HG03060 (cell line): Measurements from ENCODE around the gene SPECC1.

Experiments
- ATAC-seq: cut with Tn5 transposase; IDR thresholded peaks from one replicate; pipeline ENCODE4 v1.9.1; 2021; ENCODE audit warnings: low read depth, moderate number of reproducible peaks; ENCODE audit not compliant: unreplicated experiment

The SPECC1 gene

DNA sequence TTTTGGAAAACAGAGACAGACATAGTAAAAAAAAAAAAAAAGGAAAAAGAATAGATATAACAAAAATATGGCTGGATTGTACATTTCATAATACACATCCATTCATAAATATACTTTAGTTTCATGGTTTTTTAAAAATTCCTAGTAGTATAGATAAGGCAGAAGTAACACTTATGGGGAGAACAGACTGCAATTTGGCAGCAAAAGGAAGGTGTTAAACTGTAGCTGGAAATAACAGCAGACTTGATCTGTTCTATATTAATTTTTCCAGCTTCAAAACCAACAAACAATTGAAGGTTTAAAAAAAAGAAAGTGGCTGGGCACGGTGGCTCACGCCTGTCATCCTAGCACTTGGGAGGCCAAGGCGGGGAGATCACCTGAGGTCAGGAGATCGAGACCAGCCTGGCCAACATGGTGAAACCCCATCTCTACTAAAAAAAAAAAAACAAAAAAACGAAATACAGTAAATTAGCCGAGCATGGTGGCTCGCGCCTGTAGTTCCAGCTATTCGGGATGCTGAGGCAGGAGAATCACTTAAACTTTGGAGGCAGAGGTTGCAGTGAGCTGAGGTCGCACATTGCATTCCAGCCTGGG is 191.8 kb downstream of the SPECC1 start:
- ATAC-seq = no peak

DNA sequence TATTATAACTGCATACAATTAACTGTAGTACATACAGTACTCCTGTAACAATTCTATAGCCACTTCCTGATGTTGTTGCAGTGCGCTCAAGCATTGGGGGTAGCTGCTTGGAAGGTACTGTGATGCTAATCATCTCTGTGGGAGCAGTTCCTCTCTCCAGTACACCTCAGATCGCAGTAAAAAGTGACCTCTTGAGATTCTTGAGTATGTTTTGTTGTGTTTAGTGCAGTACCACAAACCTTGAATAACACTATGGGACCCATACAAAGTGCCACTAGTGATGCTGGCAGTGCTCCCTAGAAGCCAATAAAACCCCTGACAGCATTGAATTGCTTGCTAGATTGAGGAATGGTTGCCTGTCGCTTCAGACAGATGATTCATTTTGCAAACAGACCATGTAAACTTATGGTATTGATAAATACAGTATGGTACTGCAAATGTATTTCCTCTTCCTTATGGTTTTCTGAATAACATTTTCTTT is 193.0 kb downstream of the SPECC1 start:
- ATAC-seq = no peak

DNA sequence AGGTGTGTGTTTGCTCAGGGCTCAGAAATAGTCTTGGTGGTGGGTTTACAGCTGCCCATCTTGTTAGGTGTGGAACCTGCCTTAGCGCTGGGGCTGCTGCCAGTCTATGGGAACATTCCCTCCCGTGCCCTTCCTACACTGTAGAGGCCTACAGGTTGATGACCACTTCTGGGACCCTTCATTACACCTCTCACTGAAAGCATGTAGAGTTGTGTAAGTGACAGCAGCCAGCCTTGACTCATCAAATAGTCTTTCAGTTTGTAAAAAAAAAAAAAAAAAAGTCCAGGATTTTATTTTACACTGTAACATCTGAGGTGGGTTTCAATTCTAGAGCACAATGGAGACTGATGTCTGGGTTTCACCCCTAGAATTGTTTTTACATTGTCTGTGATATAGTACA is 193.9 kb downstream of the SPECC1 start:
- no peak for ATAC-seq

DNA sequence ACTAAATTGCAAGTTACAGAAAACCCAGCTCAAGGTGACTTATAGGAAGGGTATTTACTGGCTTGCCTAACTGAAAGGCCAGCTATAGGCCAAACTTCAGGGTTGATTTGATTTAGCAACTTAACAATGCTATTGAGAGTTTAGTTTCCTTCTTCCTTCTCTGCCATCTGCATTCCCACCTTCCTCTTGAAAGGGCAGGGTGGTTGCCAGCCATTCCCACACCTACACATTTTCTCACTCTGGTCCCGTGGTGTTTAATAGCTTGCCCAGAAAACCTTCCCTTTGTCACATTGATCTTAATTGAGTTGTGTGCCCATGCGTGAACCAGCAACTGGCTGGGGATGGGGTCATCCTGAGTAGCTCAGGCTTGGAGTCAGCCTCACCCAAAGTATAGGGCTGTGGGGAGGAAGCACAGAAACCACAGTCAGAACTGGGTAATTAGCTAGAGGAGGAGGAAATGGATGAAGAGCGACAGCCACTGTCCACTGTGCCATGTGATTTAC is 194.7 kb downstream of the SPECC1 start:
- no peak for ATAC-seq

DNA sequence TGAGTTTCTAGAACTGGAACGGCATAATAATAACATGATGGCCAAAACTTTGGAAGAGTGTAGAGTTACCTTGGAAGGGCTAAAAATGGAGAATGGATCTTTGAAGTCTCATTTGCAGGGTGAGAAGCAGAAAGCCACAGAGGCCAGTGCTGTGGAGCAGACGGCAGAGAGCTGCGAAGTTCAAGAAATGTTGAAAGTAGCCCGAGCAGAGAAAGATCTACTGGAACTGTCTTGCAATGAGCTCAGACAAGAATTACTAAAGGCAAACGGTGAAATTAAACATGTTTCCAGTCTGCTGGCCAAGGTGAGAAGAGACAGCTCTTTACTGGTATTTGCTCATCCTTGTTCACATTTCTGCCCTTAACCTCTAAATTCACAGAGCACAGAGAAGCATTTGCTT is 196.4 kb downstream of the SPECC1 start:
- ATAC-seq = no peak

DNA sequence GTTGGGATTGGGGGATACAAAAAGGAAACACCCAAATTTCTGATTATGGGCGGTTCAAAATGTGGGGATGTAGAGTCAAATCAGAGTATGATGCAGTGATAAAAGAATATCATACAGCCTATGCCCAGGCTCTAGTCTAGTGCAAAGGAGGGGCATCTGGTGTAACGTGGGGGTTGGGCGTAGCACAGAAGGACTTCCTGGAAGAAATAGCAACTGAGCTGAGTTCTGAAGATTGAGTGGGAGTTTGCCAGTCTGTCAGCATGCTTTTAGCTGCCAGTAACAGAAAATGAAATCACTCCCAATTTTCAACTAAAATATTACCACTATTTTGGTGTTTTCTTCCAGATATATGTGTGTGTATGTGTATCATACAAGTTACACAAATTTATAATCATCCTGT is 196.9 kb downstream of the SPECC1 start:
- ATAC-seq = no peak

DNA sequence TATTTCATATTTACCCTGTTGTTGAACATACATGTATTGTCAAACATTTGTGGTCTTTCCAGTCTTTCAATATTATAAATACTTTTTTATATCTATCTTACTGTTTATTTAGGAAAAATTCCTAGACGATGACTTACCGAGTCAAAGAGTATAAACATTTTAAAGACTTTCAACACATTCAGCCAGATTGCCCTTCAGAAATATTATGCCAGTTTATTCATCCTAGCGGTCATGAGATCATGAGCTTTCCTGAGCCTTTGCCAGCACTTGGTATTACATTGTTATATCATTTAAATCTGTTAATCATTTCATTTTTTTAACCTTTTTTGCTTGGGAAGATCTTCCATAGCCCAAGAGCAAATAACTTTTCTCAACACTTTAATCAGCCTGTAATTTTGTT is 197.4 kb downstream of the SPECC1 start:
- ATAC-seq = no peak

DNA sequence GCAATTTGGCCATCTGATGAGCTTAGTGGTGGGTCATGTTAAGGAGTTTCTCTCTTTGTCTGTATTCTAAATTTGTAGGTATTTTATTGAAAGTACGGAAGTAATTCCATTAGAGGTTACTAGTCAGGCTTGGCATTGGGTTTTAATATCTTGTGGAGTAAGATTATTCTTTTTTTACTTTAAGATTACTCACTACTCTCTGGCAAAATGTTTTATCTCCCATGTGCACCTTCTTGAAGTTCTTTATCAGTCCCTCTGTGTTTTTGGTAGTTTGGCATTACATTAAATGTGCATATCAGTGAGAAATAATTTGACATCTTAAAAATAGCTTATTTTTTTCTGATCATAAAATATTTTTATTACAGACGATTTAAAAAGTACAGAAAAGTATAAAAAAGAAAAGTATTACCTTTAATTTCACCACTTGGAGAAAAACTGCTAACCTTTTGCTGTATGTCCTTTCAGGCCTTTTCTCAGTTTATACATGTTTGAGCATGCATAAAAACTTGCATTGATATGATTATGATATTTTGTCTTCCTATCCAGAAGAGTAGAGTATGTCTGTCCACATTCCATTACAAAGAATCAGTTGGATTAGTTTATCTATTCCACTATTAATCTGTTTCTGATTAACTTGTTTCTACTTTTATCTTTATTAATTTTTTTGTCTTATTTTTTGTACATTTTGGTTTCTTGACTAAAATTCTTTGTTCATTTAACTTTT is 198.3 kb downstream of the SPECC1 start:
- no peak for ATAC-seq

DNA sequence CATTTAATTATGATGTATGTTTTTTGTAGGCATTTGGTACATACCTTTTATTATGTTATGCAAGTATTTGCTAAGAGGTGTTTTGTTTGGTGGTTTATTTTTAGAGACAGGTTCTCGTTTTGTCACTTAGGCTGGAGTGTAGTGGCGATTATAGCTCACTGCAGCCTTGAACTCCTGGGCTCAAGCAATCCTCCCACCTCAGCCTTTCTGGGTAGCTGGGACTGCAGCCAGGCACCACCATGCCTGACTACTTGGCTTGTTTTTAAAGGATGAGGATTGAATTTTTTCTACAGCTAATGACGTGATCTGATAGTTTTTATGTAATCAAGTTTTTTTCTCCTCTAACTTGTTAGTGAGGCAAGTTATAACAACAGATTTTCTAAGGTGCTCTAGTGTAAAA is 199.6 kb downstream of the SPECC1 start:
- no peak for ATAC-seq

DNA sequence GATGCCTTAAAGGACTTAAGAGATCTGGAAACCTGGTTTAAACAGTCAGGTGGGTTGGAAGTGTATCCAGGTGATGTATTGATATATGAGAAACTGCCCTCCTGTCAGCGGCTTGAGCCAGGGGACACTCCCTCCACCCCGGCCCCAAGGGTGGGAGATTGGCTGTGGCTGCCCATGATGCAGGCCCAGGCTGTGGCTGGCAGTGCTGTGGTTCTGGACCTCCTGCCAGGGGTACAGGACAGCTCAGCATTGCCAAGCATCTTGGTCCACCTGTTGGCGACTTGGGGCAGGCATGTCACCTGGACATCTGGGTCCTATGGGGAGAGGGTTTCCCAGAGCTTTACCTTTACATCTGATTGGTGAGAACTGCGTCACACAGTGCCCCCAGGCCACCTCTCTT is 201.0 kb downstream of the SPECC1 start:
- no peak for ATAC-seq

DNA sequence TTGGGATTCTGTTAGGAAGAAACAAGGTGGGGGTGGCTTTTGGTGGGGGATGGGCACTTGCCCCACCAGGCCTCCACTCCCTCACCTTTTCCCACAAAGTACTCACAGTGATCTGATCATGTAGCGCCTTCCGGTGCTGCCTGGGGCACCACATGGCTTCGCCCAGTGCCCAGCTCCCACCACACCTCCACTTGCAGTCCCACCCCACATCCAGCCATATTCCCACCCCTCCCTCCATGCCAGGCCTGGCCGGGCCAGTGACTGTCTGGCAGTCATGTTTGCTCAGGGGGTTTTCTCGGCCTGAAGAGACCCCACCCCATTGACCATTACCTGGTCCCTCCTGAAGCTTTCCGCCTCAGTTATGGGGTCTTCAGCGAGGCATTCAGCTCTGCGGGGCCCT is 201.5 kb downstream of the SPECC1 start:
- no peak for ATAC-seq

DNA sequence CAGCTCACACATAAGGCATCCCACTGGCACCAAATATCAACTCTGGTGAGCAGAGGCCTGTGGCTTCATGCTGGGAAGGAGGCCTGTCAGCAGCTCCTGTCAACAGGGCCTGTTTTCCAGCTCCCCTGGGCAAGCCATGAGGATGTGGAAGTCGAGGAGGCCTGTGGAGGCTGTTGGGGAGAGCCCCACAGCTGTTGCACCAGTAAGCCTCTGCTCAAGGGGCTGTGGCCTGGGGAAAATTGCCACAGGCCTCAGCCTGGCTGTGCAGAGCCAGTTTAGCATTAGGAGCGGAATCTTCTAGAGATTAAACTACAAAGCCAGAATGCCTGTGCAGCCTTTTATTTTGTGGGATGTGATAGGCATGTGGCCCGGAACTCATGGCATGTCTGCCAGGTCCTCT is 202.1 kb downstream of the SPECC1 start:
- no peak for ATAC-seq

DNA sequence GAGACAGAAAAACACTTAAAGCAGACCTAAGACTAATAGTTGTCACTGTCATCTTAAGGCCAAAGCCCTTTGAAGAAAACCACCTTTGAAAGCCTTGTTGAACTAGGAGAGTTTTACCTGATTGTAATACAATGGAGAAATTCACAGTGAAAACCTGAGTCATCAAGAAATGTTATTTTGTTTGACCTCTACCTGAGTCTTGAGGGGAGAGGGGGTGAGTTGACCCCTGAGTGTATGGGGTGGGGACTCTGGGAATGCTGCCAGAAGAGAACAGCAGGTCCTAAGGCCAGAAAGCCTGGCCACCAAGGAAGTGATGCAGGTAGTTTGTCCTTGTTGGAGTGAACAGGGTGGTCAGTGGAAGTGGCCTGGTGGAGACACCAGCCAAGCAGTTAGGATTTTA is 204.3 kb downstream of the SPECC1 start:
- ATAC-seq = no peak

DNA sequence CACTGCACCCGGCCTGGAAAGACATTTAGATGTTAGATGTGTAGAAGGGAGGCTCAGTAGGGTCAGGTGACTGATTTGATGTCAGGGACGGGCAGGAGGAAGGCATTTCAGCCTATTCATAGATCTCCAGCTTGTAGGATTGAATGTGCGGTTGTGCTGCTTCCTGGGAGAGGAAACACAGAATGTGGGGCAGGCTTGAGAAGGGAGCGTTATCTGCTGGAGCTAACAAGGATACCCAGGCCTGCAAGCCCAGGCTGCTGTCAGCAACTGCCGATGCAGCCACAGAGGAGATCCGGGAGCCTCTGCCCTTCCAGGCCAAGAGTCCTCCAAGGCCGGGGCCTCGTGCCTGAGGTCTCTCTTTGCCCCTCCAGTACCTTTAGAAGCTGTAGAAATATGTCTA is 205.6 kb downstream of the SPECC1 start:
- ATAC-seq = no peak

DNA sequence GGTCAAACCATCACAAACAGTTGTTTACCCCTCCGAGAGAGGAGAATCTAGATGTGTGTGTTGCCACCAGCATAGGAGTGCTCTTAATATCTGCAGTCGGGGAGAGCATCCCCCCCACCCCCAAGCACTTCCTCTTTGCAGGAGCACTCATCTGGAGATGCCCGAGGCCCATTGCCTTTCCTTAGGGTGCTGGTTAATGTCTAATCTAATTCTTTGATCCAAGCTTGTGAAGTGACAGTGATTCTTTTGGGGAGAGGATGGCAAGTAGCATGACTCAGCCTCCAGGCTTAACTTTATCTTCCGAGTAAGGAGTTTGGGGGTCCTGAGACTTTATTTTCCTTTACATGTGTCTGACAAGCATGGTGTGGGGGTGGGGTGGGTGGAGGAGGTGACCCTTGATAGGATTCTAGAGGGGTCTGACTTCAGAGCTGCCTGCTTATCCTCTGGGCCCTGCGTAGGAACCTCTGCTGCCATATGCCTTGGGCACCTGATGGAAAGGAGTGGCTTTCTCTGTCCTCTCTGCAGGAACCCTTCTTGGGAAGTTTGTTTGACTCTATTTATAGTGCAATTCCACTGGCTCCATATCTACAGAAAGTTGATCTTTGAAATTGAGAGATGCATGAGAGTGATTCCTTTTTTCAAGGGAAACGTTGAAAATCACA is 207.1 kb downstream of the SPECC1 start:
- ATAC-seq = no peak

DNA sequence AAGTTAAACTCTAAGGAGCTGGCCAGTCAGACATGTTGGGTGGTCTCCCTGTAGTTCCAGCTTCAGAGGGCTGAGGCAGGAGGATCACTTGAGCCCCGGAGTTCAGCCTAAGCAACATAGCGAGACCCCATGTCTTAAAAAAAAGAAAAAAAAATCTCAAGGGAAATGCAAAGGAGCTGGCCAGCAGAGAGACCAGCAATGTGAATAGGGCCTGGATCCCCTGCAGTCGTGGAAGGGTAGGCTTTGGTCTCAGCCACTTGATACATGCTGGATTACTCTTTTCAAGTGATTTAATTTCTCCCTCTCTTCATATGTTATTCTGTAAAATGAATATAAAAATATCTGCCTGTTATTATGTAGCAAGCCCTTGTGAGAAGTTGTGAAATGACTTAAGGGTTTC is 207.7 kb downstream of the SPECC1 start:
- ATAC-seq = no peak

DNA sequence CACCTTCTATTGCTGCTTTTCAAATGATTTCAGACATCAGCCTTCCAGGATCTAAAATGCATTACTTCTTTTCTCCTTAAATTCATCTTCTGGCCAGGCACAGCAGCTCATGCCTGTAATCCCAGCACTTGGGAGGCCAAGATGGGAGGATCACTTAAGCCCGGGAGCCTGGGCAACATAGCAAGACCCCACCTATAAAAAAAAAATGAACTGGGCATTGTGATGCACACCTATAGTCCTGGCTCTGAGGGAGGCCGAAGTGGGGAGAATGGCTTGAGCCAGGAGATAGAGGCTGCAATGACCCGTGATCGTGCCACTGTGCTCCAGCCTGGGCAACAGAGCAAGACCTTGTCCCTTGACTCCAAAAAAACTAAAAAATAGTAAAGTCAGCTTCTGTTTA is 208.5 kb downstream of the SPECC1 start:
- no peak for ATAC-seq

DNA sequence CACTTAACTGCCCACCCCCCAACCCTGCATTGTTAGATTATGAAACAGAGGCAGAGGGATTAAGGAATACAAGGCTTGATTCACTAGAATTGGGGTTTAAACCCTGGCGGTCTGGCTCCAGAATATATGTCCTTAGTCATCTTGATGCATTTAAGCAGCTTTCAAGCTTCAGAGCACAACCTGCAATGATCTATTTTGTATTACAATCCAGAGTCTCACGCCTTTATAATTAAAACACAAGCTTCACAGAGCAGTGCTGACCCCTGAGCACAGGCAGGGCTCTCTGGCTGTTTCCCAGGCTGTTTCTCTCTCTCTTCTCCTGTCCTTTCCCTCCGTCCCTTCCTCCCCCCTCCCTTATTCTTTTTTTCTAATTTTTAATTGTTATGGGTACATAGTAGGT is 209.1 kb downstream of the SPECC1 start:
- ATAC-seq = no peak

DNA sequence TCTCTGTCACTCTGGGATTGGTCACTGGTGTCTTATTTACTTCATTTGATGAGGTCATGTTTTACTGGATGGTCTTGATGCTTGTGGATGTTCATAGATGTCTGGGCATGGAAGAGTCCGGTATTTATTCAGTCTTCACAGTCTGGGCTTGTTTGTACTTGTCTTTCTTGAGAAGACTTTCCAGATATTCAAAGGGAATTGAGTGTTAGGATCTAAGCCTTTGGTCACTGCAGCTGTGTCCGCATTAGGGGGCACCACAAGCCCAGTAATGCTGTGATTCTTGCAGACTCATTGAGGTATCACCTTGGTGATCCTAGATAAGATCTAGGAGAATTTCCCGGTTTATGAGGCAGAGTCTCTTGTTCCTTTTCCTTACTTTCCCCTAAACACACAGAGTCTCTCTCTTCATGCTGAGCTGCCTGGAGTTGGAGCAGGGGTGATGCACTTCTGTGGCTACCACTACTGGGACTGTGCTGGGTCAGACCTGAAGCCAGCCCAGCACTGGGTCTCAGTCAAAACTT is 214.7 kb downstream of the SPECC1 start:
- ATAC-seq = no peak

DNA sequence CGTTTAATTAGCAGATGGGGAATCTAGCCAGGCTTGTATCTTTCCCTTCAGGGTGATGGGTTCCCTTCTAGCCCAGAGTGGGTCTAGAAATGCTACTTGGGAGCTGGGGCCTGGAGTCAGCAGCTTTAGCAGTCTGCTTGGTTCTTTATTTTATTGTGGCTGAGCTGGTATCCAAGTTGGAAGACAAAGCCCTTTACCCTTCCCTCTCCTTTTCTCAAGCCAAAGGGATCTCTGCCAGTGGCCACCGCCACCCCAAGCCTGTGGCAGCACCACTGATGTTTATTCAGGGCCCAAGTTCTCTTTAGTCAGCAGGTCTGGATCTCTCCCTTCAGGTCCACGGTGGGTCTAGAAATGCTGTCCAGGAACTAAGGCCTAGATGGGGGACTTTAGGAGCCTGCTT is 215.2 kb downstream of the SPECC1 start:
- no peak for ATAC-seq
